CD4-positive, alpha-beta T cell treated with Interferon alpha-2 for 1 hour (primary cell): Measurements from ENCODE around the gene GM2A.
"Not testable (repeated sequence)": the region's sequence is repeated elsewhere in the genome, so short reads cannot be mapped to it uniquely, and the experiment has no call there.

Source experiments
- DNase-seq, 2 donors: peaks; one replicate each; pipeline ENCODE4 v3.0.0-alpha.2; 2020 to 2022

GM2A gene

DNA sequence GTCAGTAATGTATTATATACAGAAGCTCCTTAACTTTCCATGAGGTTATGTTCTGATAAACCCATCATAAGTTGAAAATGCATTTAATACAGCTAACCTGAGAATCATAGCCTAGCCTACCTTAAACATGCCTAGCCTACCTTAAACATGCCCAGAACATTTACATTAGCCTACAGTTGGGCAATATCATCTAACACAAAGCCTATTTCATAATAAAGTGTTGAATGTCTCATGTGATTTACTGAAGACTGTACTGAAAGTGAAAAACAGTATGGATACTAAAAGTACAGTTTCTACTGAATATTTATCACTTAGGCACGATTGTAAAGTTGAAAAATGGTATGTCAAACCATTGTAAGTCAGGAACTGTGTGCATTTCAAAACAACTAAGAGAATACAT, 1.6 kb downstream of the GM2A start:
- no peak for DNase-seq

DNA sequence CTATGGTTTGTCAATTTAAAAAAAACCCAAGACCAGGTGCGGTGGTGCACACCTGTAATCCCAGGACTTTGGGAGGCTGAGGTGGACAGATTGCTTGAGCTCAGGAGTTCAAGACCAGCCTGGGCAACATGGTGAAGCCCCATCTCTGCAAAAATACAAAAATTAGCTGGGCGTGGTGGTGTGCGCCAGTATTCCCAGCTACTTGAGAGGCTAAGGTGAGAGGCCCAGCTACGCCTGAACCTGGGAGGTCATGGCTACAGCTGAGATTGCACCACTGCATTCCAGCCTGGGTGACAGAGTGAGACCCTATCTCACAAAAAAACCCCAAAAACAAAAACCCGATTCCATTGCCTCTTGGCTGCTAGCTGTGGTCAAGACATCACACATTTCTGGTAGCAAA, 2.0 kb downstream of the GM2A start:
- DNase-seq = not testable (repeated sequence)

DNA sequence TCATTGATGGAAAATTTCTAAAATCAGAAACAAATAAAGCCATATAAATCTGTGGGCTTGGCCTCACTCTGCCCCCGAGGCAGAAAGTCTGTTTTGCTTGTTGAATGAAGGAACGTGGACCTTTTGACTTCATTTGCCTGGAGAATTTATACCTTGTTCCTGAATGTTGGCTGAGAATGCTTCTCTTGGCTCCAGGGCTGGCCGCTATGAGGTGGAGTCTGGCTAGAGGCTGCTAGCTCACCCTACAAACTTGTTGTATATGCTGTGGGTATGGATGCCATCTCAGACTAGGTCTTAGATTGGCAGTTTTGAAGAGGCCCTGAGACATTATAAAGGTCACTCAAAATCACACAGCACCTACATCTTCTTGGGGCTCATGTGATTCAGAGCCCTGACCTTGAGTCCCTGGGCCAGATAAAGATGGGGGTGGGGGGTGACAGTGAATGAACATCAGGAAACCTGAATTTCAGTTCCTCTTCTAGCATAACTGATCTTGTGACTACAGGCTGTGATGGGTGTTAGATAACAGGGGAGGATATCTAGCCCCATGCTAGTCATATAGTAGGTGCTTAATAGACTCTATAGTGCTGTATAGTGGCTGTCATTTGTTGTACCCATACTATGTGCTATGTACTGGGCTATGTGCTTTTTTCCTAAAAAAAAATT, 2.8 kb downstream of the GM2A start:
- peak in 1 of 2 donors; percentile 43 for DNase-seq

DNA sequence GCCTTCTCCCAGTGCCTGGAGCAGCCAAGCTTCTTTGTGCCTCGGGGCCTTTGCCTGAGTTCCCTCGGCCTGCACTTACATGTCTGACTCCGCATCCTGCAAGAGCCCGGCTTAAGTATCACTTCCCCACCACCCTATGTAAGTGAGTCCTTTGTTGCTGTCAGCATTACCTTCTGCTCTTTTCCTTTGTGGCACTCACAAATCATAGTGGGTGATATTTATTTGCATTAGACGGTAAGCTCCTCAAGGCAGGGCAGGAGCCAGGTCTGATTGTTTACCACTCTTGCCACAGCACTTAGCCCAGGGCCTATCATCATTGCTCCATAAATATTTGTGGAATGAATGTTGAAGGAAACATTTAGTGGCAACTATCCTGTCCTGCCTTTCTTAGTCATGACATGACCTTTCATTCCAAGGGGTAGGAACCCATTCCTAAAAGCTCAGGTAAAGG, 4.8 kb downstream of the GM2A start:
- peak in 1 of 2 donors; percentile 38 for DNase-seq

DNA sequence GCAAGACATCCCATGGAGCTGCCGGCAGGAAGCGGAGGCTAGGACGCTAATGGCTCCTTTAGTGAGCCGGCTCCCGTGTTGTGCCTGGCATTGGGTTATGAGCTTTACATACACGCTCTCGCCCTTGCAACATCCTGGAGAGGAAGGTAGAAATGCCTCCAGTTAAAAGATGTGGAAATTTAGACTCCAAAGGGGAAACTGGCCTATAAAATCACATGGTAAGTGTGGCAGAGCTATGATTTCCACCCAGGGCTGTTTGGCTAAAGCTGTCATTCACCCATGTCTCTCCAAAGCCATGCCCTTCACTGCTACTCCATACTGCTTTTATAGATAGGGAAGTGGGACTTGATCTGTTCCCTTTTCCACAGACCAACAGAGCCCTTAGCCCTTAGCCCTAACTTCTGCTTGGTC, 5.2 kb downstream of the GM2A start:
- DNase-seq = no peak

DNA sequence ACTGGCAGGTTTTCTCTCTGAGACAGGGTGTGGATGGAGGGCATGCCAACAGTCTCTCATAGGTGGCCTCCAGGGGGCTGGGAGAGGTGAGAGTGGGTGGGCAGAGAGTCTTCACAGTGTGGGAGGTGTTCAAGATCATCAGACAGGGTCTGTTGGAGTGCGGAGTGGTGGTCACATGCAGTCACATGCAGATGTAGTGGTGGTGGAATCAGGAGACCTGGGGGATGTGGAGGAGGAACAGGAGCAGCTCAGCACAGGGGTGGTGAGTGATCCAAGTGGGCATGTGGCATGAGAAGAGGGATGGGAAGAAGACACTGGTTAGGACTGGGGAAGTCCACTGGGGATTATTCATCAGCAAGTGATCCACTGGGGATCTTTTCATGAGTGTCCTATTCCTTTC, 5.8 kb downstream of the GM2A start:
- DNase-seq = no peak

DNA sequence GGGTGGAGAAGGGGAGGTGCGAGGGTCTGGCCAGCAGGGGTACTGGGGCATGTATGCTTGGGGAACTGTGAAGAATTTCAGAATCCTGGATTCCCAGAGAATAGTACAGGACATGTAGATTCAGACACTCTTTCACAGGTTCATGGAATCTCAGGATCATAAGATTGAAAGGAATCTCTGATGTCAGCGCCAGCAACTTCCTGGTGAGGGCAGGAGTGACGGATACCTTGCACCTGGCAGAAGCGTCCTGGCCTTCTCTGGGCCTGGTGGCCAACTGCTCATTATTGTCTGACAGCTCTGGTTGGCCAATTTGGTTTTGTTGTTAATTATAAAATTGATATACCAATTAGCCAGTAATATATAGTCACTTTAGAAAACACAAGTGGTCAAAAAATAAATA, 6.9 kb downstream of the GM2A start:
- no peak for DNase-seq

- no peak for DNase-seq
These were observed 9.5 kb downstream of the GM2A start for GRCh38 chr5:151262532-151262931.

DNA sequence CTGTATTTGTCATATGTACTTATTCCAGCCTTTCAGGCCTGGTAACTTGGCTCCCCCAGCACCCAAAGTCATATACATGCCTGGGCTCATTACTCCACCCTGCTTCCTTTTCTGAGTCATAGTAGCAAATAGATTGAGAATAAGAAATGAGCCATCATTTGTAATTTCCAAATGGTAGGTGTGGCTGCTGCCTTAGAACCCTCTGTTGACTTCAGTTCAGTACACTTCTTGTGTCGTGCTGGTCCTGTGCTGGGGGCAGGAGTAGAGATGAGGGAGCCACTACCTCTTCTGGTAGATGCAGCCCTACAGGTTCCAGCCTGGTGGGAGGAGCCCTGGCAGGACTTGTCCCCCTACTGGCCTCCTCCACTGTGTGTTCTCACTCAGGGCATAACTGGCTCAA, 11.1 kb downstream of the GM2A start:
- DNase-seq = peak in 1 of 2 donors; percentile 4

DNA sequence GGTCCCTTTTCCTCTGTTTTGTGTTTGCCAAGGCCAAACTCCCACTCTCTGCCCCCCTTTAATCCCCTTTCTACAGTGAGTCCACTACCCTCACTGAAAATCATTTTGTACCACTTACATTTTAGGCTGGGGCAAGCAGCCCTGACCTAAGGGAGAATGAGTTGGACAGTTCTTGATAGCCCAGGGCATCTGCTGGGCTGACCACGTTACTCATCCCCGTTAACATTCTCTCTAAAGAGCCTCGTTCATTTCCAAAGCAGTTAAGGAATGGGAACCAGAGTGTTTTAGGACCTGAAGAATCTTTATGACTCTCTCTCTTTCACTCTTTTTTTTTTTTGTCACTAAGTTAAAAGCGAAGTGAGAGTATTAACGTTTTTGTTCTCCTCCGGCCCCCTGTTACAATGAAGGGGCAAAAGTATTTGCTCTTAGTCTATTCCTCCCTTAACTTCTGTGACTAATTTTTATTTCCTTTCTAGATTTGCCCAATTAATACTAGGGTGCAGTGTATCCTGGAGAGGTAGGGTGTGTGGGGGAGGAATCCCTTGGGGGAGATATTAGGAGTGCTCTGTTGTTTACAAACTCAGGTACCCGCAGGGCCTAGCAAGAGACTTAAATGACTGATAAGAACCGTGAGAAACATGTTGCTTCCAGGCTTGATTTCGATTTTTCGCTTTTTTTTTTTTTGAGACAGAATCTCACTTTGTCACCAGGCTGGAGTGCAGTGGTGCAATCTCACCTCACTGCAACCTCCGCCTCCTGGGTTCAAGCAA, 14.7 kb downstream of the GM2A start:
- DNase-seq = no peak

DNA sequence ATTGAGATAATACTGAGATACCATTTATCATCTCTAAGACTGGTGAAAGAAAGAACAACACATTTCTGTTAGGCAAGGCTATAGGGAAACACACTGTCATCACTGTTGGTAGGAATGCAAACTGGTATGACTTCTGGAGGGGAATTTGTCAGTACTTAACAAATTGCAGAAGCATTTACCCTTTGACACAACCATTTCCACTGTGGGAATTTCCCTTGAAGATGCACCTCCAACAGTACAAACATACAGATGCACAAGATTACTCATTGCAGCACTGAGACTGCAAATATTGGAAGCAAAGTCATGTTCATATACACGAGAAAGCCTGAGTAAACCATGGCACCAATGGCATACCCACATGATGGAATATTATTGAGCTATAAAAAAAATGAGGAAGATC, 17.6 kb downstream of the GM2A start:
- DNase-seq = no peak

- no peak for DNase-seq
These were observed 18.4 kb downstream of the GM2A start for GRCh38 chr5:151271336-151271735.

DNA sequence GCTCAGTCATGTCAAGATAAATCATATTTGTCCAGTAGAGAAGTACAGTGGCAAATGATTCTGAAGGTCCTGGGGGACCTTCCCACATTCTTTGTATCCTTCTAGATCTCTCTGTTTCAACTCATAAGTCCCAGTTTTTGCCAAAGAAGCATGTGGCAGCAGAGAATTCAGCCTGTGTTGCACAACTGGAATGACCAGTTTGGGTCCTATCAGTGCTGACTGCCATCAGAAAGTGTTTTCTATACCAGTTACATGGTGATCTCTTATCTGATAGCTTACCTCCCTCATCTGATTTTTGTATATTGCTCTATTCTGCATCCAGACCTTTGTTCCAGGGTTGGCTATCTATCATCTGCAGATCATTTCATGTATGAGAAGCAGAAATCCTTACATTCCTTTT, 21.7 kb downstream of the GM2A start:
- DNase-seq = no peak

DNA sequence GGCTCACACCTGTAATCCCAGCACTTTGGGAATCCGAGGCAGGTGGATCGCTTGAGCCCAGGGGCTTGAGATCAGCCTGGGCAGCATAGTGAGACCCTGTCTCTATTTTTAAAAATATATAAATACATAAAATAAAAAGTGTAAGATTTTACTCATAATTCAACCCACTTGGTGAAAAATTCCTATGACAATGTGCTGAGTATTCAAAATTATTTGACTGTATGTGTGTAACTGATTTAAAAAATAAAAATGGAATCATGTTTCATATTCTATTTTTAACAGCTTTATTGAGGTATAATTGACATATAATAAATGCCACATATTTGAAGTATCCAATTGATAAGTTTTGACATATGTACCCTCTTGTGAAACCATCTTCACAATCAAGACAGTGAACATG, 22.8 kb downstream of the GM2A start:
- DNase-seq = no peak

- DNase-seq = no peak
These were observed 25.9 kb downstream of the GM2A start for GRCh38 chr5:151278845-151279244.

DNA sequence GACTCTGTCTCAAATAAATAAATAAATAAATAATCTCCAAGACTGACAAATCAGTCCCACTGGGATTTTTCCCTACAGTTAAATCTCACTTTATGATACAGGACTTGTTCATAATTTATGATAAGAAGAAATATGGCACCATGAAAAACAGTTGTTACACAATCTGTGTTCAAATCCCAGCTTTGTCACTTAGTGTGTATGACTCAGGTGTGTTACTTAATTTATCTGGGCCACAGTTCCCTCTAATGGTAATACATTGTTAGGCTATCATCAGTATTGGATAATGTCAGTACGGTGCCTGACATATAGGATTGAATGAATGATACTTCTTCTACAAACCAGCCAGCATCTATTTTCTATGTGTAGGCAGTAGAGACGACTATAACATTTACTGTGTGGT, 27.5 kb downstream of the GM2A start:
- DNase-seq = no peak

GRCh38 chr5:151281001-151281639, 28.1 kb downstream of the GM2A start:
- DNase-seq = no peak

- DNase-seq = no peak
These were observed 30.3 kb downstream of the GM2A start for GRCh38 chr5:151283120-151283825.

GRCh38 chr5:151284392-151284967, 31.5 kb downstream of the GM2A start:
- no peak for DNase-seq

DNA sequence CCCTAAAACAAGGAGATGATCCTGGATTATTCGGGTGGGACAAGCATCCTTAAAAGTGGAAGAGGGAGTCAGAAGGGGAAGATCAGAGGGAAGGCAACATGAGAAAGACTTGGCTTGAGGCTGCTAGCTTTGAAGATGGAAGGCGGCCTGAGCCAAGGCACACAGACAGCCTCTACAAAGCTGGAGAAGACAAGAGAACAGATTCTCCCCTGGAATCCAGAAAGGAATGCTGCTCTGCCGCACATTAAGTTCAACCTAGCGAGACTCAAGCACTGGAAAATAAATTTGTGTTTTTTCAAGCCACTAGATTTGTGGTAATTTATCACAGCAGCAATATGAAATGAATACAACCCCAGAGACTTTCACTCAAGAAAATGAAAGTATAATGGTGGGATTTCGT, 32.7 kb downstream of the GM2A start:
- no peak for DNase-seq

DNA sequence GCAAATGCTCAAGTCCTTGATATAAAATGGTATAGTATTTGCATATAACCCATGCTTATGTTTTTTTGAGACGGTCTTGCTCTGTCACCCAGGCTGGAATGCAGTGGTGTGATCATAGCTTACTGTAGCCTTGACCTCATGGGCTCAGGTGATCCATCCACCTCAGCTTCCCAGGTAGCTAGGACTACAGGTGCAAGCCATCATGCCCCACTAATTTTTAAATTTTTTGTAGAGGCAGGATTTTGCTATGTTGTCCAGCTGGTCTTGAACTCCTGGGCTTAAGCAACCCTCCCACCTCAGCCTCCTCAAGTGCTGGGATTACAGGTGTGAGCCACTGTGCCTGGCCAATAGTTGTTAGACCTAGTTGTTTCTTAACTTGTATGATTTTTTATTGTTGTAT, 33.3 kb downstream of the GM2A start:
- DNase-seq = no peak

GRCh38 chr5:151288180-151288579, 35.2 kb downstream of the GM2A start:
- no peak for DNase-seq

GRCh38 chr5:151293624-151294023, 40.6 kb downstream of the GM2A start:
- no peak for DNase-seq
